Mucosa of stomach (tissue), 1 donor: Measurements from ENCODE around the gene CCL3.

Experiments used
- H3K27me3 ChIP-seq: one replicate; pipeline ENCODE4 v1.7.0; 2013; ENCODE audit warnings: mild to moderate bottlenecking, low read length; ENCODE audit not compliant: control insufficient read depth, insufficient read depth
- H3K36me3 ChIP-seq: one replicate; pipeline ENCODE4 v1.7.0; 2013; ENCODE audit warnings: low read length; ENCODE audit not compliant: control insufficient read depth, insufficient read depth
- H3K4me1 ChIP-seq: one replicate; pipeline ENCODE4 v1.7.0; 2013; ENCODE audit warnings: mild to moderate bottlenecking, low read length; ENCODE audit not compliant: control insufficient read depth, insufficient read depth
- H3K4me3 ChIP-seq: one replicate; pipeline ENCODE4 v1.7.0; 2013; ENCODE audit warnings: low read length
- H3K9ac ChIP-seq: one replicate; pipeline ENCODE4 v1.7.0; 2013; ENCODE audit warnings: mild to moderate bottlenecking, low read length, moderate library complexity
- H3K9me3 ChIP-seq: one replicate; pipeline ENCODE4 v1.7.0; 2013; ENCODE audit warnings: mild to moderate bottlenecking, low read length, moderate library complexity; ENCODE audit not compliant: control insufficient read depth
- donor health status: Pancreatic carcinoma.

The CCL3 gene

GRCh38 chr17:36049643-36050042, 40.3 kb downstream of the CCL3 start:
- Histone ChIP-seq H3K9ac (no peak overlapping the region), H3K27me3 (peaks cover 6% of the 10 kb centered on the region), H3K36me3 (no peaks in the 10 kb centered on the region), H3K4me1 (no peaks in the 10 kb centered on the region), H3K4me3 (no peak overlapping the region), H3K9me3 (no peaks in the 10 kb centered on the region)

GRCh38 chr17:36048066-36048465, 41.9 kb downstream of the CCL3 start:
- H3K4me3 ChIP-seq, result no peak overlapping the region
- H3K27me3 ChIP-seq, result peaks cover 6% of the 10 kb centered on the region
- H3K36me3 ChIP-seq, result no peaks in the 10 kb centered on the region
- no peaks in the 10 kb centered on the region for H3K4me1 ChIP-seq
- no peak overlapping the region for H3K9ac ChIP-seq
- no peaks in the 10 kb centered on the region for H3K9me3 ChIP-seq
